CD4-positive, CD25-positive, alpha-beta regulatory T cell (primary cell): Measurements from ENCODE around the gene EPHB6. TPM values are rescaled to one million over a fixed set of nuclear protein-coding genes. Genes with fewer than 3 reads are reported as not detected.
A peak's percentile ranks its signal among the peaks of the same experiment; 100 is the strongest.

Experiments used
- ATAC-seq, 2 donors: fragments of 150-1000 bp; cut with Tn5 transposase; one replicate each; pipeline ENCODE4 v1.10.0; 2021; ENCODE audit warnings: low read depth in 2 of 2, moderate number of reproducible peaks in 2 of 2, moderate library complexity in 1 of 2
- DNase-seq, 3 donors: peaks; one replicate each; pipeline versions ENCODE4 v3.0.0 to v3.0.0-alpha.2; 2012 to 2022; ENCODE audit warnings: mixed read lengths in 1 of 3
- H3K27ac ChIP-seq: one replicate; pipeline ENCODE4 v1.7.0; 2013; ENCODE audit warnings: mild to moderate bottlenecking, low read length; ENCODE audit not compliant: insufficient read depth, poor library complexity, severe bottlenecking
- H3K27me3 ChIP-seq: one replicate; pipeline ENCODE4 v1.7.0; 2013; ENCODE audit warnings: low read length; ENCODE audit not compliant: control insufficient read depth, insufficient read depth
- H3K36me3 ChIP-seq: one replicate; pipeline ENCODE4 v1.7.0; 2013; ENCODE audit warnings: mild to moderate bottlenecking, low read length, moderate library complexity; ENCODE audit not compliant: control insufficient read depth, insufficient read depth
- H3K4me1 ChIP-seq: 2 replicates; pipeline ENCODE4 v1.7.0; 2013; ENCODE audit warnings: mild to moderate bottlenecking, low read length; ENCODE audit not compliant: insufficient read depth, control insufficient read depth, poor library complexity, severe bottlenecking
- H3K4me3 ChIP-seq: one replicate; pipeline ENCODE4 v1.7.0; 2013; ENCODE audit warnings: low read depth, mild to moderate bottlenecking, low read length, moderate library complexity
- H3K9me3 ChIP-seq, 2 experiments: 1 replicate in 1 of 2; 2 replicates in 1 of 2; pipeline ENCODE4 v1.7.0; 2013; ENCODE audit warnings: low read length in 2 of 2, mild to moderate bottlenecking in 1 of 2, moderate library complexity in 1 of 2; ENCODE audit not compliant: control insufficient read depth in 2 of 2
- H3K27ac Mint-ChIP-seq, 3 donors: one replicate each; pipeline ENCODE4 v1.8.0; 2020 to 2022; ENCODE audit warnings: mild to moderate bottlenecking in 3 of 3, mixed read lengths in 3 of 3, moderate library complexity in 2 of 3
- H3K27me3 Mint-ChIP-seq: one replicate; pipeline ENCODE4 v1.8.0; 2022; ENCODE audit warnings: mild to moderate bottlenecking, mixed read lengths
- H3K36me3 Mint-ChIP-seq: one replicate; pipeline ENCODE4 v1.8.0; 2020; ENCODE audit warnings: mixed read lengths
- H3K4me1 Mint-ChIP-seq, 4 donors: one replicate each; pipeline ENCODE4 v1.8.0; 2020 to 2022; ENCODE audit warnings: mixed read lengths in 4 of 4, mild to moderate bottlenecking in 1 of 4
- H3K4me3 Mint-ChIP-seq, 4 donors: one replicate each; pipeline ENCODE4 v1.8.0; 2020 to 2022; ENCODE audit warnings: mild to moderate bottlenecking in 4 of 4, mixed read lengths in 4 of 4, moderate library complexity in 3 of 4
- H3K9me3 Mint-ChIP-seq, 7 donors: one replicate each; pipeline ENCODE4 v1.8.0; 2020 to 2022; ENCODE audit warnings: mixed read lengths in 7 of 7, mild to moderate bottlenecking in 3 of 7, moderate library complexity in 2 of 7
- polyA plus RNA-seq, 4 donors: library from polyadenylated mRNA; unstranded; fragments of 300-500 nt; fragmentation: Illumina TruSeq; gene quantifications; one replicate each; pipeline ENCODE4 v1.2.3, GENCODE V29; 2021
- total RNA-seq: library from RNA; stranded (reverse); gene quantifications from one replicate; pipeline ENCODE4 v1.2.3, GENCODE V29; 2022

EPHB6 gene
- total and polyA plus RNA-seq, 5 donors from 2014 or later = 22.4 to 58.0 (median 29.7) TPM

GRCh38 chr7:142836426-142836825 lies 18.4 kb upstream of the EPHB6 start:
- ATAC-seq (no peak), DNase-seq (no peak)
- H3K27ac Mint-ChIP-seq = no peak overlapping the region
- Histone ChIP-seq H3K27me3 (peaks cover 2% of the 10 kb centered on the region), H3K36me3 (no peaks in the 10 kb centered on the region), H3K27ac (no peak overlapping the region), H3K4me1 (no peaks in the 10 kb centered on the region), H3K9me3 (no peaks in the 10 kb centered on the region), H3K4me3 (no peak overlapping the region)
- peaks cover 12 to 25% (median 15%) of the 10 kb centered on the region in 4 donors for H3K4me1 Mint-ChIP-seq
- H3K9me3 Mint-ChIP-seq = no peaks in the 10 kb centered on the region
- peaks cover 18% of the 10 kb centered on the region for H3K27me3 Mint-ChIP-seq
- no peak overlapping the region for H3K4me3 Mint-ChIP-seq
- no peaks in the 10 kb centered on the region for H3K36me3 Mint-ChIP-seq

- H3K4me1 ChIP-seq = no peaks in the 10 kb centered on the region
- Mint-ChIP-seq H3K27me3 (peaks cover 23% of the 10 kb centered on the region), H3K4me3 (no peak overlapping the region), H3K36me3 (peaks cover 3% of the 10 kb centered on the region), H3K9me3 (no peaks in the 10 kb centered on the region), H3K4me1 (peaks cover 6 to 20% (median 13%) of the 10 kb centered on the region in 4 donors), H3K27ac (no peak overlapping the region)
- H3K36me3 ChIP-seq = no peaks in the 10 kb centered on the region
- no peak overlapping the region for H3K27ac ChIP-seq
- DNase-seq (no peak), ATAC-seq (no peak)
- no peaks in the 10 kb centered on the region for H3K9me3 ChIP-seq
- H3K4me3 ChIP-seq = no peak overlapping the region
- H3K27me3 ChIP-seq = peaks cover 2% of the 10 kb centered on the region
These were observed 16.2 kb upstream of the EPHB6 start for GRCh38 chr7:142838461-142839213.

GRCh38 chr7:142842251-142842766 lies 12.6 kb upstream of the EPHB6 start:
- ATAC-seq = no peak
- Mint-ChIP-seq H3K9me3 (no peaks in the 10 kb centered on the region), H3K27me3 (peaks cover 13% of the 10 kb centered on the region), H3K27ac (no peak overlapping the region), H3K4me3 (no peak overlapping the region), H3K4me1 (no peaks in the 10 kb centered on the region), H3K36me3 (peaks cover 3% of the 10 kb centered on the region)
- peaks cover 2% of the 10 kb centered on the region for H3K27me3 ChIP-seq
- H3K9me3 ChIP-seq = no peaks in the 10 kb centered on the region
- no peak for DNase-seq
- no peak overlapping the region for H3K4me3 ChIP-seq
- no peaks in the 10 kb centered on the region for H3K36me3 ChIP-seq
- no peak overlapping the region for H3K27ac ChIP-seq
- H3K4me1 ChIP-seq = no peaks in the 10 kb centered on the region

- no peaks in the 10 kb centered on the region for H3K9me3 Mint-ChIP-seq
- Histone ChIP-seq H3K4me1 (no peaks in the 10 kb centered on the region), H3K27me3 (no peaks in the 10 kb centered on the region), H3K4me3 (no peak overlapping the region), H3K27ac (no peak overlapping the region), H3K36me3 (no peaks in the 10 kb centered on the region), H3K9me3 (no peaks in the 10 kb centered on the region)
- no peak overlapping the region for H3K27ac Mint-ChIP-seq
- peaks cover 19% of the 10 kb centered on the region for H3K27me3 Mint-ChIP-seq
- H3K36me3 Mint-ChIP-seq = peaks cover under 1% of the 10 kb centered on the region
- DNase-seq (no peak), ATAC-seq (no peak)
- H3K4me1 Mint-ChIP-seq = no peaks in the 10 kb centered on the region
- no peak overlapping the region for H3K4me3 Mint-ChIP-seq
These were observed 7.5 kb upstream of the EPHB6 start for GRCh38 chr7:142847353-142847752.

- peak overlapping the region in 1 of 3 donors; percentile 21 for H3K27ac Mint-ChIP-seq
- ATAC-seq (no peak), DNase-seq (no peak)
- no peaks in the 10 kb centered on the region for H3K36me3 Mint-ChIP-seq
- H3K27me3 ChIP-seq = no peaks in the 10 kb centered on the region
- H3K9me3 Mint-ChIP-seq = no peaks in the 10 kb centered on the region
- peaks cover 3 to 17% (median 6%) of the 10 kb centered on the region in 4 donors for H3K4me1 Mint-ChIP-seq
- H3K36me3 ChIP-seq = no peaks in the 10 kb centered on the region
- H3K4me1 ChIP-seq = peaks cover 10% of the 10 kb centered on the region
- no peaks in the 10 kb centered on the region for H3K9me3 ChIP-seq
- peak overlapping the region in 1 of 4 donors; percentile 0 for H3K4me3 Mint-ChIP-seq
- H3K27me3 Mint-ChIP-seq = peaks cover 24% of the 10 kb centered on the region
- H3K4me3 ChIP-seq = no peak overlapping the region
- H3K27ac ChIP-seq = no peak overlapping the region
These were observed 3.6 kb upstream of the EPHB6 start for GRCh38 chr7:142851269-142851668.

- H3K9me3 Mint-ChIP-seq = no peaks in the 10 kb centered on the region
- DNase-seq (no peak), ATAC-seq (no peak)
- Histone ChIP-seq H3K9me3 (no peaks in the 10 kb centered on the region), H3K36me3 (no peaks in the 10 kb centered on the region), H3K27me3 (no peaks in the 10 kb centered on the region), H3K27ac (no peak overlapping the region), H3K4me3 (no peak overlapping the region), H3K4me1 (peaks cover 11% of the 10 kb centered on the region)
- no peaks in the 10 kb centered on the region for H3K36me3 Mint-ChIP-seq
- H3K27me3 Mint-ChIP-seq = peaks cover 24% of the 10 kb centered on the region
- no peak overlapping the region for H3K27ac Mint-ChIP-seq
- peak overlapping the region in 2 of 4 donors; percentile 0 to 65 for H3K4me3 Mint-ChIP-seq
- H3K4me1 Mint-ChIP-seq = peaks cover 4 to 22% (median 7%) of the 10 kb centered on the region in 4 donors
These were observed 3.0 kb upstream of the EPHB6 start for GRCh38 chr7:142851919-142852318.

- H3K27ac Mint-ChIP-seq = peak overlapping the region; percentile 67 to 87 (median 86)
- peak overlapping the region; percentile 96 to 98 (median 97) for H3K4me3 Mint-ChIP-seq
- H3K27me3 Mint-ChIP-seq = peaks cover 16% of the 10 kb centered on the region
- Histone ChIP-seq H3K4me1 (peaks cover 15% of the 10 kb centered on the region), H3K9me3 (no peaks in the 10 kb centered on the region), H3K27ac (peak overlapping the region; percentile 63), H3K4me3 (peak overlapping the region; percentile 76), H3K36me3 (no peaks in the 10 kb centered on the region), H3K27me3 (no peaks in the 10 kb centered on the region)
- ATAC-seq (peak; percentile 83 to 84), DNase-seq (peak; percentile 60 to 78 (median 71))
- H3K4me1 Mint-ChIP-seq = peaks cover 4 to 32% (median 10%) of the 10 kb centered on the region in 4 donors
- no peaks in the 10 kb centered on the region for H3K36me3 Mint-ChIP-seq
- no peaks in the 10 kb centered on the region for H3K9me3 Mint-ChIP-seq
These were observed 1.0 kb upstream of the EPHB6 start for GRCh38 chr7:142853739-142854371.
